WERI-Rb-1 (cell line): ENCODE data around the gene PCSK7.

Experiments
- DNase-seq: peaks from one replicate; pipeline ENCODE4 v3.0.0-alpha.2; 2020
- H3K27ac ChIP-seq: fragments of 250-450 bp; sonication (Bioruptor Pico); 2 replicates; pipeline ENCODE4 v1.5.1; 2020; ENCODE audit warnings: mild to moderate bottlenecking, moderate library complexity
- H3K27me3 ChIP-seq: fragments of 250-450 bp; sonication (Bioruptor Pico); 2 replicates; pipeline ENCODE4 v1.5.1; 2021; ENCODE audit warnings: mild to moderate bottlenecking, low read depth, moderate library complexity; ENCODE audit not compliant: insufficient read depth, severe bottlenecking
- H3K36me3 ChIP-seq: fragments of 250-450 bp; sonication (Bioruptor Pico); 2 replicates; pipeline ENCODE4 v1.5.1; 2020; ENCODE audit warnings: mild to moderate bottlenecking, moderate library complexity
- H3K4me3 ChIP-seq: 2 replicates; pipeline ENCODE4 v1.5.1; 2011; ENCODE audit warnings: low read depth, mild to moderate bottlenecking, control low read depth, low read length
- H3K9me3 ChIP-seq: fragments of 250-450 bp; sonication (Bioruptor Pico); 2 replicates; pipeline ENCODE4 v1.5.1; 2021; ENCODE audit warnings: mild to moderate bottlenecking, moderate library complexity; ENCODE audit not compliant: severe bottlenecking
- TF ChIP-seq, protein P1 (sequence below): IDR thresholded peaks from 2 replicates; pipeline ENCODE4 v1.5.1; 2011; ENCODE audit warnings: low read depth, mild to moderate bottlenecking, control low read depth, inconsistent platforms, low read length

PCSK7 gene

DNA sequence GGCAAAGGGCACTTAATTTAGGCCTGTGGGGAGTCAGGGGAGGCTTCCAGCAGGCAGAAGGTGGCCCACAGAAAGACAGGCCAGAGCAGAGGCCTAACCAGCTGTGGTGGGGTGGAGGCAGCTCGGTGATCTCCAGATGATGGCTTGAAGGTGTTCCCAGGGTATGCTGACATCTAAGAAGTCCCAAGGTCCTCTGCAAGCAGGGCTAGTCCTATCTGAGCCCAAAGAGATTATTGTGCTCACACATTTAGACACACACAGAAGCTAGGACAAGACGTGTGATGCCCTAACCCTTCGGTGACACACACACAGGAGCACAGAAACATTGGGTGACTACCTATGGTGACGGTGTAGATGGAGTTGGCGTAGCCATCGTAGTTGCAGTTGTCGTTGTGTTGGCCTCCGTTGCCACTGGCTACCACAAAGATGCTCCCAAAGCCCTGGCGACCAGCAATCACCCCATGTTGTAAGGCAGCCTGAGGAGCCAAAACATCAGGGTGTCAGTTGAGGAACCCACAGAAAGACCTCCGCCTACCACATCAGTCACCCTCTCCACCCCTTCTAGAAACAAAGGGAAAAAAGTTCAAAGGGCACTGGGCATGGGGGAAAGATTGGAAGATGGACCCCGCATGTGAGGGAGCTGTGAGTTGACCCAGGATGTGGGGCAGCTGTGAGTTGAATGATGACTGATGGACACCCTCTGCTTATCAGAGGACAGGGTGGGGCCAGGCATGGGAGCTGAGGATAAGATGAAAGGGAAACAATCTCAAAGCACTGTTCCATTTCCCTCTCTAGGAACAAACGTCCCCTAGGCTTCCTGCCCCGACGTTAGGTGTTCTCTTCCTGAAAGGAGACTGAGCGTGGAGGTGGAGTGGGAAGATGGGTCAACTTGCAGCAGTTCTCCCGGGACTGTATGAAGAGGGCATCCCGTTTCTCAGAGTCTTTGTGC is 7.9 kb downstream of the PCSK7 start:
- TF ChIP-seq, protein P1, sequence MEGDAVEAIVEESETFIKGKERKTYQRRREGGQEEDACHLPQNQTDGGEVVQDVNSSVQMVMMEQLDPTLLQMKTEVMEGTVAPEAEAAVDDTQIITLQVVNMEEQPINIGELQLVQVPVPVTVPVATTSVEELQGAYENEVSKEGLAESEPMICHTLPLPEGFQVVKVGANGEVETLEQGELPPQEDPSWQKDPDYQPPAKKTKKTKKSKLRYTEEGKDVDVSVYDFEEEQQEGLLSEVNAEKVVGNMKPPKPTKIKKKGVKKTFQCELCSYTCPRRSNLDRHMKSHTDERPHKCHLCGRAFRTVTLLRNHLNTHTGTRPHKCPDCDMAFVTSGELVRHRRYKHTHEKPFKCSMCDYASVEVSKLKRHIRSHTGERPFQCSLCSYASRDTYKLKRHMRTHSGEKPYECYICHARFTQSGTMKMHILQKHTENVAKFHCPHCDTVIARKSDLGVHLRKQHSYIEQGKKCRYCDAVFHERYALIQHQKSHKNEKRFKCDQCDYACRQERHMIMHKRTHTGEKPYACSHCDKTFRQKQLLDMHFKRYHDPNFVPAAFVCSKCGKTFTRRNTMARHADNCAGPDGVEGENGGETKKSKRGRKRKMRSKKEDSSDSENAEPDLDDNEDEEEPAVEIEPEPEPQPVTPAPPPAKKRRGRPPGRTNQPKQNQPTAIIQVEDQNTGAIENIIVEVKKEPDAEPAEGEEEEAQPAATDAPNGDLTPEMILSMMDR = no peak
- DNase-seq = no peak
- H3K27ac ChIP-seq = no peak overlapping the region
- peaks cover 77% of the 10 kb centered on the region for H3K36me3 ChIP-seq
- no peak overlapping the region for H3K4me3 ChIP-seq
- H3K9me3 ChIP-seq = no peaks in the 10 kb centered on the region
- no peaks in the 10 kb centered on the region for H3K27me3 ChIP-seq

DNA sequence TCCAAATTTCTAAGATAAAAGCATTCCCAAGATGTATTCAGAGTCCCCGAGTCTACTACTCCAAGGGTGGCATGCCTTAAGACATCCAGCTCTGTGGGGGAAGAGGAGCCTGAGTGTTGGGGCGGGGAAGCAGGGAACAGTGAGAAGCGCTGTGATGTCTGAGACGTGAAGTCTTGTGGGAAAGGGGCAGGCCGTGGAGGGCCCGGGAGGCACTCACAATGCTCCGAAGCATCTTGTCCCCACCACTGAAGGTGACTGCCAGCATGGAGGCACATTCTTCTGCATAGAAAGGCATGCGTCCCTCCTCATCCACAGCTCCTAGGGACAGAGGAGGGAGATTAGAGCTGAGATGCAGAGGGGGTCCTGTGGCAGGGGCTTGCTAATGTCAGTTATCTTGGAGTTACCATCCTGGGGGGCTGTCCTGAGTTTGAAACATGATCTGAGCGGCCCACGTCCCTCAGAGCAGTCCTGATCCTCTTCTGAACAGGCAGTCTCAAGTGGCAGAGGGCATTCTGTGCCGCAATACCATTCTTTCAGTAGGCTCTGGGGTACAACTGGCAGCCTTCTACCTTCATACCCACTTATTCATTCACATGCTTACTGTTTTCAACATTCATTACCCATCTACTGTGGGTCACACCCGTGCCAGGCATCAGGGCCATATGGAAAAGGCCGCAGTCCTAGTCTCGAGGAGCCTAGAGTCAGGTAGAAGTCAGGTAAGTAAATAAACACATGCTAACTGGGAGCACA is 8.7 kb downstream of the PCSK7 start:
- Histone ChIP-seq H3K9me3 (no peaks in the 10 kb centered on the region), H3K4me3 (no peak overlapping the region), H3K36me3 (peaks cover 80% of the 10 kb centered on the region), H3K27me3 (no peaks in the 10 kb centered on the region), H3K27ac (no peak overlapping the region)
- DNase-seq = no peak
- TF ChIP-seq, protein P1 = no peak

DNA sequence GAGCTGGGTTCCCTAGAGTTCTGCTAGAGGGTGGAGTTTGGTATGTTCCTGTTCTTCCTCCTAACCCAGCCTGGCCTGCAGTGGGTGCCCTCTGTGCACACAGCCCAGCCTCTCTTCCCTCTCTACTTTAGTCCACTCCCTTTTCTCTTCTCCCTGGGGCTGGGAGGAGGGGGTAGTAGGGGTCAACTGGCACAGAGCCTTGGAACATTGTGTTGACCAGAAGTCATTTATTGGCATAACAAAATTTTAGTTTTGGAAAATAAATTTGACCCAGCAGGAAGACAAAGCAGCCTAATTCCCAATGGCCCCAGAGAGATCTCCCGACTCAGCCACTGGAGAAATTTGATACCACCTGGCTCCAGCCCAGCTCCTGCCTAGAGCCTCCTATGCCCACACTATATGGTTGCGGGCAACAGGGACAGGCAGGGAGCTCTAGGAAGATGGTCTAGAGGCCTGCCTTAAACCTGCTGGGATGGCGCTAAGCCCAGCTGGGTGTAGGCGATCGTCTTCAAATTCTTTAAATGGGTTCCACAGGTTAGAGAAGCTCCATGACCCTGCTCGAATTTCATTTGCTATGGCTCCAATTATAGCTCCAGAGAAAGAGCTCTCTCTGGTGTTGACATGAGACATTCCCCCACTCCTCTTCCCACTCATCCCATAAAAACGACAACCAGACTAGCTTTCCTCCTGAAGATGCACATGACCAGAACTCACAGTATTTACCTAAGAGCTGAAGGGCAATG is 9.9 kb downstream of the PCSK7 start:
- Histone ChIP-seq H3K27ac (no peak overlapping the region), H3K27me3 (no peaks in the 10 kb centered on the region), H3K4me3 (no peak overlapping the region), H3K36me3 (peaks cover 79% of the 10 kb centered on the region), H3K9me3 (no peaks in the 10 kb centered on the region)
- TF ChIP-seq, protein P1 = no peak
- DNase-seq = no peak

DNA sequence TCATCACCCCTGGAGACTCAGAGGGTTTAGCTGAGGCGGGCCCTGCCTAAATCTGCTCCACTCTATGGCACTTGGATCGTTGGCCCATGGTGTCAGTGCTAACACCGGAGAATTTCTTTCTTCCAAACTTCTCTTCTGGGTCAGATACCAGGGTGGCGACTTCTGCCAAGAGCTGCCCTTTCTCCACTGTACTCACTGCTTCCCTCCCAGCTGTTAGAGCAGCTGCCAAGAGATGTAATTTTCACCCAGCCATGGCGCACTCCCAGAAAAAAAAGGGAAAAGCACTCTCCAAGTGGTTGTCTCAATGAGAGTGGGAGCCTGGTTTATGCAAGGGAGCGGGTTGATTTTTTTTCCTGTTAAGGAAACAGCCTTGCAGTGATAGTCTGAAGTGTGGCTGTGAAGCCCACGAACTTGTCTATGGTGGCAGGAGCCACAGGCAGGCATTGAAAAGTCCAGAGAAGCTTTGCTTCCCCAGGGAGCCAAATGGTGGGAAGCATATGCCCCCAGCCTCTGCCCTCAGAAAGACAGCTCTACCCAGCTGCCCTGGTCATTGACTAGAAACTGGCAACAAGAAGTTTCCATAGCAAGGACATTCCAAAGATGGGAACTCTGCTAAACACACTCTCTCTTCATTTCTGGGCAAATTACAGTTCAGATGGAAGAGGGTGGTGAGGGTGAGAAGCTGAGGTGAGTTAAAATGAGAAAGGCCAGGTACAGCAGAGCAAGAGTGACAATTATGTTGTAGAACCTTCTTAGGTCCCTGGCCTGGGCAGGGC is 10.7 kb downstream of the PCSK7 start:
- peaks cover 79% of the 10 kb centered on the region for H3K36me3 ChIP-seq
- no peak overlapping the region for H3K4me3 ChIP-seq
- DNase-seq = no peak
- H3K27ac ChIP-seq = no peak overlapping the region
- H3K27me3 ChIP-seq = no peaks in the 10 kb centered on the region
- H3K9me3 ChIP-seq = no peaks in the 10 kb centered on the region
- TF ChIP-seq, protein P1 = no peak

DNA sequence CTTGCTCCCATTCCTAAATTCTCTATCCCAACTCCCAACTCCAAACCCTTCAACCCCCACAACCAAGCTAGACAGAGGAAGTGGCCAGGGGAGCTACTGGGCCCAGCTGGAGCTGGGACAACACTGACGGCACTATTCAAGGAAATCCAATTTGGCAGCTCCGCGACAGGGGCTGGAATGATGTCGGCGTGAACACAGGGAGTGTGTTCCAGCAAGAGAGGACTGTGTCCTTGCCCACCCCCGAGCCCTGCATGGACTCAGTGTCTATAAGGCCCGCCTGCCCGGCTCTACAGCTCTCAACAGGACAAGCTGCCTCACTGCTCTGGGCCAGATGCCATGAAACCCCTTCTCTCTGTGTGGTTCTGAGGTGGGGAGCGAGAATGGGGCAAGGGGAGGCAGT is 11.3 kb downstream of the PCSK7 start:
- DNase-seq = no peak
- Histone ChIP-seq H3K4me3 (no peak overlapping the region), H3K27me3 (no peaks in the 10 kb centered on the region), H3K27ac (no peak overlapping the region), H3K36me3 (peaks cover 79% of the 10 kb centered on the region), H3K9me3 (no peaks in the 10 kb centered on the region)
- TF ChIP-seq, protein P1 = no peak
